T-helper 2 cell (primary cell): Measurements from ENCODE around the gene LAMC3.

ENCODE experiments used
- DNase-seq, 5 experiments: peaks; one replicate each; pipeline versions ENCODE4 v3.0.0 to v3.0.0-alpha.2; 2012 to 2022

LAMC3 gene

DNA sequence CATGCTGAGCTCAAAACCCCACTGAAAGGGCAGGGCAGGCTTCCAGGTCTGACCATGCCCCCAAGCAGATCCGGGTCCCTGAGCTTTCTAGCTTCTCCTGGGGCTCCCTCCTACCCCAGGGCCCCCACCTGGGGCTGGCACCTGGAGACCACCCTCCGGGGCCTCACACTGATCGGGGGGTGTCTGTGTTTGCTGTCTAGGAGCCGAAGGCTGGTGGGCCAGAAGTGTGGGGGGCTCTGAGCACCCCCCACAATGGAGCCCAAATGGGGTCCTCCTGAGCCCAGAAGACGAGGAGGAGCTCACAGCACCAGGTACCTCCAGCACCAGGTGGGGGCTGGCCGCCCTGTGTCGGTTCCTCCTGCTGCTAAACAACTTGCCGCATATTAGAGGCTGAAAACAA lies 39.8 kb downstream of the LAMC3 start:
- no peak for DNase-seq

DNA sequence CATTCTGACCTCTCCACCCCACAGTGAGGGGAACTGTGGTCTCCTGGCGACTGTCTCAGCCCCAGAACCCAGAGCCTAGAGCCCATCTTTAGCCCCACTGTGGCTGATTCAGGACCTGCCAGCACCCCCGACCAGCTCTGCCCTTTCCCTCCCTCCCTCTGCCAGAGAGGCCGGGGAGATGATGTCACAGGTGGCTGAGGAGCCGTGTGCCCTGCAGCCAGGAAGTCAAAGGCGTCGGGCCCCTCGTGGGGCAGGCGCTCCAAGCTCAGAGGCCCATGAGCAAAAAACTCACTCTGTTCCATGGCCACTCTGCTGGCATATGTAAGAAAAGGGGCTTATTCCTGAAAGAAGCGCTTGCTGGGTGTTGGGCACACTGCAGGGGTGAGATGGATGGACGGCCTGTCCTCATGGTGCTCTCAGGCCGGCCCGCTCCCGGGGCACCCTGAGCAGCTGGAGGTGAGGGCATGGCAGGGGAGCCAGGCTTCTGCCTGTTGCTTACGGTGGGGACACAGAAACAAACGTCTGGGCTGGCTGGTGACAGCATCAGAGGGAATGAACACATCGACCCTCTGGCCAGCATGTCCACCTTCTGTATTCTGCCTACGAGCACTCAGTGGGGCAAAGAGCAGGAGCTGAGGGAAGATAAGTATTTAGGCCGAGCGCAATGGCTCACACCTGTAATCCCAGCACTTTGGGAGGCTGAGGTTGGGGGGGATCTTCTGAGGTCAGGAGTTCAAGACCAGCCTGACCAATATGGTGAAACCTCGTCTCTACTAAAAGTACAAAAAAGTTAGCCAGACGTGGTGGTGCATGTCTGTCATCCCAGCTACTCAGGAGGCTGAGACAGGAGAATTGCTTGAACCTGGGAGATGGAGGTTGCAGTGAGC lies 41.1 kb downstream of the LAMC3 start:
- DNase-seq, result no peak

DNA sequence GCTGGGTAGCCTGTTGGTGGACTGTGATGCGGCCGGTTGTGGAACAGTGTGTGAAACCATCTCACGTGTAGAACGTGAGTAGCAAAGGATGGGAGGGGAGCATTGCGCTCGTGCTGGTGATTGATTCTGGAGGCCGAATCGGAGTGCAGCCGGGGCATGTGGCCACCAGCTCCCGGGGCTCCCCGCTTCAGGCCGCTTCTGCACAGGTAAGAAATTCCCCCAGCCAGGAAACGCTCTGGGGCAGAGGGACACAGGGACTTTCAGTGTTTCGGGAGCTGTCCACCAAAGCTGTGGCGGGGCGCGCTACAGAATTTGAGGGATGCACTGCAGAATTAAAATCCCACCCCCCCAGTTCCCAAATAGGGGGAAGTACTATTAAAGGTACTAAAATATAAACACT lies 41.9 kb downstream of the LAMC3 start:
- no peak for DNase-seq

DNA sequence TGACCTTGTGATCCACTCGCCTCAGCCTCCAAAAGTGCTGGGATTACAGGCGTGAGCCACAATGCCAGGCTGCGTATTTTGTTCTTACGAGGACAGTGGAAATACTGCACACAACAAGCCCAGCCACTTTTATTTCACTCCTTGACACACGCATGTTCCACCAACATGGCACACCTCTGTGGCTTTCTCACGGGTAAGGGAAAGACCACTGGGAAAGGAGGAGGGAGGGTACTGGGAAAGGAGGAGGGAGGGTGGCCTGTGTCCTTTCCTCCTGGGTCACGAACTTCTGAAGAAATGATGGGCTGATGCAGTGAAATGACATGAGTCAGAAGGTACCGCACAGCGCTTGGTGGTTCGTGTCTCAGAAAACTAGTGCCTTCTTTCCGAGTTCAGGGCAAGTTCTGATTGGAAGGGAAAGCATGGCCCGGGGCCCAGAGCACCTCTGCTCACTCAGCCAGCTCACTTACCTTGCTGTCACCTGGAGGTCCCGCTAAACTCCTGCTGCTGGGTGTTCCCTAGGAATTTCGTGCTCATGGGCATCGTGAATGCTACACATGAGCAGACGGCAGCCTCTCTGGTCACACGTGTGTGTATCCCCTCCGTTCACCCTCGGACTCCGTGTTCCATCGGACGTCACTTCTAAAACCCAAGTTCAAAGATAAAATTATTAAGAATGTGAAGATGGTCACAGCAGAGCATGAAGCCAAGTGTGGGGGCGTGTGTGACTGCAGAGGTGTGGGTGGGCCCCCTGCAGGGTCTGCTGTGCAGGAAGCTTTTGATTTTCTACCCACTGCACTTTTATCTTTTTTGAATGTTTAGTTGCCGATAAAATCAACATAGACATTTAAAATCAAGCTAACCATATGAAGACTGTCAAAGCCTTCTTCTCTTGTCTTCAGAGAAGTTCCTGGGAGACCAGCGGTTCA lies 42.9 kb downstream of the LAMC3 start:
- DNase-seq, result no peak

DNA sequence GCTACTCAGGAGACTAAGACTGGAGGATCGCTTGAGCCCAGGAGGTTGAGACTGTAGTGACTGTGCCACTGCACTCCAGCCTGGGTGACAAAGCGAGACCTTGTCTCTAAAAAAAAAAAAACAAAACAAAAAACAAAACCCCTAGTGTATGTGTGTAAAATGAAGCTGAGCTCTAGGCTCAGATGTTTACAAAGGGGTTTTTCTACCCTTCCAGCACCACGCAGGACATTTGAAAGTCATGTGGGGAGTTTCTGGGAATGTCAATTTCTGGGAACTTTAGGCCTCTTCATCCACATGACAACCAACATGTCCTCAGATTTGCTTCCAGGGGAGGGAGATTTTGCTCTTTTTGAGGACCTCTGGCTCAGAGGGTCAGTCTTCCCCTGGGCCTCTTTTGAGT lies 44.9 kb downstream of the LAMC3 start:
- DNase-seq, result no peak

DNA sequence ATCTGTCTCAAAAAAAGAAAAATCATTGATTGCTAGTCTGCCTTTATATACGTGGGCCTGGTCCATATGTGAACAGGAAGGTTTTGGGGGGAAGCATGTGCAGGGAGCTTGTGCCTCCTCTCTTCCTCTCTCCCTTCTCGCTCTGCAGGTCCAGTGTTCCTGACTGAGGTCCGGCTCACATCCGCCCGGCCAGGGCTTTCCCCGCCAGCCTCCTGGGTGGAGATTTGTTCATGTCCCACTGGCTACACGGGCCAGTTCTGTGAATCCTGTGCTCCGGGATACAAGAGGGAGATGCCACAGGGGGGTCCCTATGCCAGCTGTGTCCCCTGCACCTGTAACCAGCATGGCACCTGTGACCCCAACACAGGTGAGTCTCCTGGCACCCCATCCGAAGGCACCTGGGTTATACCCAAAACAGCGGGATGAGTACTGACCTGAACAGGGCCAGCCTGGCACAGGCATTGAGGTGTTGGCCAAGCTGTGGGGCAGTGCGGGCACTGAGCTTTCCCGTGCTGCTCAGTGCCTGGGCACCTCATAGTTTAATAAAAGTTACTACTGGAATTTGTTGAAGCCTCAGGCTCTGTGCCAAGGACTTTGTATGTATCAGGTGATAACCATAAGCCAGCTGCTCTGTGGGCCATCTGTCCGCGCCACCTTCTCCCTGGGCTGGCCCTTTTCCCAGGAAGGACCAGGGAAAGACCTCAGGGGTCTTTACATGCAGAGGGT lies 48.0 kb downstream of the LAMC3 start:
- no peak for DNase-seq

DNA sequence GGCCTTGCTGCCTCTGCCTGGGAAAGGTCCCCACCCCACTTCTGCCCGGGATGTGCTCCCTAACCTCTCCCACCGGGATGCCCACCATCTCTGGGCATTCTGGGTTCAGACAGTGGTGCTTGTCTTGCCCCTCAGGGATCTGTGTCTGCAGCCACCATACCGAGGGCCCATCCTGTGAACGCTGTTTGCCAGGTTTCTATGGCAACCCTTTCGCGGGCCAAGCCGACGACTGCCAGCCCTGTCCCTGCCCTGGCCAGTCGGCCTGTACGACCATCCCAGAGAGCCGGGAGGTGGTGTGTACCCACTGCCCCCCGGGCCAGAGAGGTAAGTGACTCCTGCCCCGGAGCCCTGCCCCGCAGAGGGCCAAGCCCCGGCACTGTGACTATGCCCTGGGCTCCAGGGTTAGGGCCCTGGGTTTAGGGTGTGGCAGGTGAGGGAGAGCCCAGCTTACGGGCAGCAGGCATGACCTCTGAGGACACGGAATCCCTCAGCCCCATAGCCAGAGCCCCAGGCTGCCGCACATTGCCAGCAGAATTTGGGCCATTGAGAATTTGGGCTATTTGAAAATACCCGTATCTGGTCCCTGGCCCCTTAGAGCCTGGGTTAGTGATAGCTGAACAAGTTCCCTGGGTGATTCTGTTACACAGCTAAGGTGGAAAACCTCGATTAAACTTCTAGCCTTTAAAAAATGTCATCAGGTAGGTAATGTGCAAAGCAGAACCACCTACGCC lies 52.1 kb downstream of the LAMC3 start:
- no peak for DNase-seq

DNA sequence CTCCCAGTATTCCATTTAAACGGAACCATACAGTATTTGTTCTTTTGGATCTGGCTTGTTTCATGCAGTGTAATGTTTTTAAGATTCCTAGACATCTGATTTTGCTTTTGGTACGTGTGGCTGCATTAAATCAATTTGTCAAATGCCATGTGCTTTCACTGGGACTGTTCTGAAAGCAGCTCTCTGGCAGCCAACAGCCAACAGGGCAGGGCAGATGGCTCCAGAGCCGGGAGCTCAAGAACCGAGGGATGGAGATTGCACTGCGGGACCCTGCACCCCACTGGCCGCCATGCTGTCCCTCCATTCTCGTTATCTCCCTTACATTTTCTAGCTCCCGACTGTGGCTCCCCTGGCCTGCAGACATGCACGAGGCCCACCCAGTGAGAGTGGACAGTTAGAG lies 54.0 kb downstream of the LAMC3 start:
- DNase-seq, result no peak

DNA sequence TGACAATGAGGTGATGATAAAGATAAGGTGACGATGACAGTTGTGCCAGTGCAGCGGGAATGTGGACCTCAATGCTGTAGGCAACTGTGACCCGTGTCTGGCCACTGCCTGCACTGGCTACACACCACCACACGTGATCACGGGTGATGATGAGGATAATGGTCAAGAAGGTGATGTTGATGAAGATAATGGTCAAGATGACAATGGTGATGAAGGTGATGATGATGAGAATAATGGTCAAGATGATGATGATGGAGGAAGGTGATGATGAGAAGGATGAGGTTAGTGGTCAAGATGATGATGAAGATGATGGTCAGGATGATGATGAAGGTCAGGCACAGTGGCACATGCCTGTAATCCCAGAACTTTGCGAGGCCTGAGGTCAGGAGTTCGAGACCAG lies 56.6 kb downstream of the LAMC3 start:
- no peak for DNase-seq

DNA sequence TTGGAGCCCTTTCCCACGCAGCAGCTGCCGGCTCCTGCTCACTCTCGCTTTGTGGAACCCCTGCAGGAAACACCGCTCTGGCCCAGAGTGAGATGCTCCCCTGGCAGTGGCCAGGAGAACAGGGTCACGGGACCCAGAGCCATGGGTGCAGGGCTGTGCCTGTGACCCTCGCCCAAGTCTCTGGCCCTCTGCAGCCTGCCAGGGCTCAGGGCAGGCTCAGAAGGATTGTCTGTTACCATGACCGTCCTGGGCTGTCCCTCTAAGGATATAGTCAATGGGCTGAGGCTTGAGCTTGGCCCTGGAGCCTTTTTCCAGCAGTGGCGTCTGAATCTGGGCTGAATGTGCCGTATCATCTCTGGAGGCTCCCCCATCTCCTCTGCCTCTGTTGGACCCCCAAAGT lies 58.7 kb downstream of the LAMC3 start:
- DNase-seq, result no peak

DNA sequence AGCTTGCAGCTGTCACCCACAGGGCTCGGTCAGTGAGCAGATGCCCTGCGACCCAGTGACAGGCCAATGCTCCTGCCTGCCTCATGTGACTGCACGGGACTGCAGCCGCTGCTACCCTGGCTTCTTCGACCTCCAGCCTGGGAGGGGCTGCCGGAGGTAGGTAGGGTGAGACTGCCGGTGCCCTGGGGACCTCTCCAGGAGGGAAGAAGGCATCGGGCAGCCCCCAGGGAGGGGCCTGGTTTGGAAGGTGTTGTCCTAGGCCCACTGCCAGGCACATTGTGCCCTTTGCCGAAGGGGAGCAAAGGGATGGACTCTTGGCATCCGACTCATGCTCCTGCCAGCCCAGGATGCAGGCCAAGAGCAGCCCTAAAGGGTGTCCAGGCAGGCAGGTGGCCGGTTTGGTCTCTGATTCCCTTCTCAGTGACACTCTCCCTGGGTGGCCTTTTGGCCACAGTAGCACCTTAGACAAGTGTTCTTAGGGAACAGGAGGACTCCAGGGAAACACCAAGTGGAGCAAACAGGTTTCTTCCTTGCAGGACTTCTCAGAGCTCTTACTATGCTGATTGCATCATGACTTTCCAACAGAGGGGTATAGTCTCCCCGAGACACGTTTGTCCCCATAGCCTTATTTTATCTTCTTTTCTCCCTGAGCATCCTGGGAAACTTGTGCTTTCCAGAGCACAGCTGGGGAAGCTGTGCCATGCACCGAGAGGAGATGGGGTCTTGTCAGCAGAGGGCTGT lies 59.3 kb downstream of the LAMC3 start:
- DNase-seq, result no peak

DNA sequence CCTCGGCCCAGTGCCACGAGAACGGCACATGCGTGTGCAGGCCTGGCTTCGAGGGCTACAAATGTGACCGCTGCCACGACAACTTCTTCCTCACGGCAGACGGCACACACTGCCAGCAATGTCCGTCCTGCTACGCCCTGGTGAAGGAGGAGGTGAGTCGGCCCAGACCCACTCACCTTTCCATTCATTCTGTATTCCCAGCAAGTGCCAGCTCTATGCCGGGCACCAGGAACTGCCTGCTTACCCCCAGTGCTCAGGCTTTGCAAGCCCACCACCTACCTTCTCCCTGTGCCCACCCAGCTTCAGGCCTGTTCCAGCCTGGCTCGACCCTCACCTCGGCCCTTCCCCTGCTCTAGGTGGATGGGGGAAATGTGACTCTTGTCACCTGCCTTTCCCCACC lies 60.7 kb downstream of the LAMC3 start:
- no peak for DNase-seq

DNA sequence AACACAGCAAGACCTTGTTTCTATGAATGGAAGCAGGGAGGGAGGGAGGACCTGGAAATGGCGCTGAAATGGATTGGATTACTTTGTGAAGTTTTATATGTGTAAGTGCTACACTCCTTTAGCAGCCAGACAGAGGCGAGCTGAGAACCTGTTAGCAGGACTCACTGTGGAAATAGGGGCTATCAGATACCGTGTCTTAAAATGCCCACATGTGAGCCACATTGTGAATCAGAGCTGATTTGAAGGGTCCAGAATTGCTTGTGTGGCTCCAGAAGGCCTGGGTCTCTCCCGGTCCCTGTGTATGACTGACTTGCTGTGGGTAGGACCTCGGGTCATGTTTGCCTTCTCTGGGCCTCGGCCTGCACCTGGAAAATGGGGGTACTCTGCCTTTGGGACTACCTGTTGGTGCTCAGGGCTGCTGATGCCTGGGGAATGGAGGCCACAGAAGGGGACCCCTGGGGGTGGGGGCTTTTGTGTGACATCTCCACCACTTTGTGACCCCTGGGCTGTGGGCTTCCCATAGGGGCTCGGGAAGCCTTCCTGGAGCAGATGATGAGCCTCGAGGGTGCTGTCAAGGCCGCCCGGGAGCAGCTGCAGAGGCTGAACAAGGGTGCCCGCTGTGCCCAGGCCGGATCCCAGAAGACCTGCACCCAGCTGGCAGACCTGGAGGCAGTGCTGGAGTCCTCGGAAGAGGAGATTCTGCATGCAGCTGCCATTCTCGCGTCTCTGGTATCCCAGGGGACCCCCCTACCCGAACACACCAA lies 63.3 kb downstream of the LAMC3 start:
- DNase-seq, result no peak

DNA sequence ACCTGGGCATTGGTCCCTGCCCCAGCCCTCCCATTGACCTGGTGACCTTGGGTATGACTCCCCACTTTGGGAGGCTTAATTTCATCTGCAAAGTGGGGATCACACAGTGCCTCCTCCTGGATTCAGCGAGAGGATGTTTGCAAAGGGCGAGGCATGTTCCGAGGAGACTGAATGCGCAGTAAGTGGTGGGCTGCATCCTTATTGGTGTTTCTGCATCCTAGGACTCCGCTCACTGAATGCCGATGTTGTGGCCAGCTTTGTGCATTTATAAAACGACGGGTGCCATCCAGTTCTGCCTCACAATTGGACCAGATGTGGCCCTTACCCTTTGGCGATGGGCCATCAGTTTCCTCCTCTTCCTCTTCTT lies 63.9 kb downstream of the LAMC3 start:
- no peak for DNase-seq

DNA sequence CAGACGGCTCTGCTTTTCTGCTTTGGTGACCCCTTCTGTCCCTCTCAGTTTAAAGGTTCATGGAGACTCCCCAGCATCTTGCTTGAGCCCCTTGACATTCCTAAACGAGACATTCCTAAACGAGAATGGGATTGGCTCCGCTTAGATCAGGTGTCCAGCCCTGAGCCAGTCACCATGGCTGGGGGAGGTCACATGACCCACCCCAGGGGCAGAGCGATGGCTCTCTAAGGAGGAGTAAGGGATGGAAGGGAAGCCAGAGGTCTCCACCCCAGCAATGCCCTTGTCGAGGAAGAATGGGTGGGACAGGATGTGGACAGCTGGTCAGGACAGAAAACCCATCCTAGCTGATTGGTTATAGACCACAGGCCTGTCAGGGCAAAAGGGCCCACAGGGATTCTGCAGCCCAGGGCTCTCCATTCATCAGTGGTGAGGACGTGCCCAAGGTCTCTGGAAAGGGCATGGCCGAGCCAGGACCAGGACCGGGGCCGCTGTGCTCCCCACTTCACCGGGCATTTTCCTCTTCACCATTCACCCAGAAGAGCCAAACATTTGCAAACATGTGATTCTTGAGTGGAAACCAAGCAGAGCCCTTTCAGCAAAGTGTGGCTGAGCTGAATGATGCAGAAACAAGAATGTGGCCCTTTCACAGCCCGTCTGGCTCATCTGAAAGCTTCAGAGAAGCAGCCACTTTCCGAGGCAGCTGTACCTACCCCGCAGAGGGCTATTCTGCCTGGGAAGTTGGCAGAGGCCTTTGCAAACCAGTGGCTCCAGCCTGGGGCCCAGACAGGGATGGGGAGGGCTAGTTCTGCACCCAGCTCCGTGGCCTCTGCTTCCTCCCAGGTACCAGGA lies 67.6 kb downstream of the LAMC3 start:
- no peak for DNase-seq

DNA sequence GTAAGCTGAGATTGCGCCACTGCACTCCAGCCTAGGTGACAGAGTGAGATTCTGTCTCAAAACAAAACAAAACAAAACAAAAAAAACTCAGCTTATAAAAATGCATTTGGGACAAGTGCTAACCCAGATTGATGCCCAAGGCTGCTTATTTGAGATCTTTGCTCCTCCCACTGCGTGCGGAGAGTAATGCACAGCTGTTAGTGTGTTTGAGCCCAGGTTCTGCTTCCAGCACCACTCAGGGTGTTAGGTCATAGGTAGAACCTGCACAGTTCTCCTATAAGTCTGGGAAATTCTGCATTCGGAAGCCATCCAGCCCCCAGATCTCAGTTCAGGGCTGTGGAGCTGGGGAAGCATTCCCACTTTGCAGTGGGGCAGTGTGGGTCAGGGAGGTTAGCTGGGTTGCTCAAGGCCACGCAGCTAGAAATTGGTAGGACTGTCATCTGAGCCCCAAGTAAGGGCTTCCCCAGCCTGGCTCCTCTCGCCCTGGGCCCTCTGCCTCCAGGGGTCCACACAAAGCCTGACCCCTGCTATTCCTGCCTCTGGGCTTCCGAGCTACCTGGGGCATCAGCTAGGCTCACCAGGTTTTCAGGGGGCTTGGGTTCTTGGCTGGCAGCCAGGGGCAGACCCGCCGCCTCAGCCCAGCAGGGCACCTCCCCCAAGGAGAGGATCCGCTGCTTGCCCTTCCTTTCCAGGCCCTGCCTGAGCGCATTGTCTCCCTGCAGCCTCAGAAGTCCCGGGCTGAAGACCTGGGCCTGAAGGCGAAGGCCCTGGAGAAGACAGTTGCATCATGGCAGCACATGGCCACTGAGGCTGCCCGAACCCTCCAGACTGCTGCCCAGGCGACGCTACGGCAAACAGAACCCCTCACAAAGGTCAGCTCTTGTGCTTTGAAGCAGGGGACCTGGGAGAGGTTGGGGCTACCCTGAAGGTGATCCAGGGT lies 69.7 kb downstream of the LAMC3 start:
- no peak for DNase-seq

DNA sequence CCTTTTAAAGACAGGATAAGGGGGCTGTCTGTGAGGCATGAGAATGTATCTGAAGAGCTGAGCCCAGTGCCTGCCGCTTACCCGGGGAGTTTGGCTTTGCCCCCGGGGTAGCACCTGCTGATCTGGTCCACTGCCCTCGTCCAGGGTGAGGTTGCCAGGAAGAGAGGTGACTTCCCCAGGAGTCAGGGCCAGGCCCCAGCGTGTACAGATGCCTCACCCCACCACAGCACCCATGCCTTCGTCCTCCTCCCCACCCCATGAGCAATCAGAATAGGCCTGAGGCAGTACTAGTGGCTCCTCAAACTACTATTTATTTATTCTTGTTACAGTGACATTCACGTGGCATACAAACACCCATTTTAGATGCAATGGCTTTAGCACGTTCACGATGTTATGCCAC lies 71.6 kb downstream of the LAMC3 start:
- DNase-seq, result no peak

DNA sequence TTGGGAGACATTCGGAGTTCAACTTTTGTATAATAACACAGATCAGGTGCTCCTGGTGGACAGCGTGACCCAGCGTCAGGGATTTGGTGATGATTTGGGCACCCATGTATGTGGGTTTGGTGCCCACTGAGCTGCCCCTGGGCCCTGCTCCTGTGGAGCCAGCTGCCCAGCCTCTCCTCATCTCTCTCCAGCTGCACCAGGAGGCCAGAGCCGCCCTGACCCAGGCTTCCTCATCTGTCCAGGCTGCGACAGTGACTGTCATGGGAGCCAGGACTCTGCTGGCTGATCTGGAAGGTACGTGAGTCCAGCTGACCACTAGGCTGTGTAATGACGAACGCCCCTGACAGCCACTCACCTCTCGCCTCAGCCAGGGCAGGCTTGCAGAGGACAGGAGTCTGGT lies 72.9 kb downstream of the LAMC3 start:
- DNase-seq, result no peak
